NCI-H524 treated with DMSO at 0.1 percent for 48 hours (cell line): ENCODE results near the gene PRR7.
"Not testable (repeated sequence)": the region's sequence is repeated elsewhere in the genome, so short reads cannot be mapped to it uniquely, and the experiment has no call there.

ENCODE experiments used
- DNase-seq: peaks from one replicate; lab custom pipeline; 2025; lab: John Stamatoyannopoulos, UW

PRR7 gene

GRCh38 chr5:177446200-177447065 is at the start of gene PRR7:
TSS of gene PRR7 (plus strand) at chr5:177446814. CDS start at chr5:177455068, 8,254 bp downstream.
- no peak for DNase-seq

- DNase-seq, result no peak
These were observed 48.7 kb upstream of the PRR7 start for GRCh38 chr5:177397875-177398390.

GRCh38 chr5:177399997-177400868 is 46.4 kb upstream of the PRR7 start, which contains the start of gene PFN3:
TSS of gene PFN3 (minus strand) at chr5:177400661. CDS start at chr5:177400576, 85 bp downstream.
- DNase-seq, result no peak

- DNase-seq, result peak; percentile 35
These were observed 44.2 kb upstream of the PRR7 start for GRCh38 chr5:177402271-177403043.

- no peak for DNase-seq
These were observed 43.4 kb upstream of the PRR7 start for GRCh38 chr5:177403102-177403791.

- peak; percentile 25 for DNase-seq
These were observed 42.6 kb upstream of the PRR7 start for GRCh38 chr5:177403792-177404640.

GRCh38 chr5:177404641-177405179 is 41.9 kb upstream of the PRR7 start:
- peak; percentile 22 for DNase-seq

- DNase-seq, result no peak
These were observed 41.3 kb upstream of the PRR7 start for GRCh38 chr5:177405312-177405711.

GRCh38 chr5:177405805-177406204 is 40.8 kb upstream of the PRR7 start:
- no peak for DNase-seq

- DNase-seq, result no peak
These were observed 37.4 kb upstream of the PRR7 start, which contains the start of gene F12 for GRCh38 chr5:177409043-177409801. TSS of gene F12 (minus strand) at chr5:177409564. CDS start at chr5:177409527, 37 bp downstream.

- DNase-seq, result no peak
These were observed 36.0 kb upstream of the PRR7 start for GRCh38 chr5:177410575-177410974.

- DNase-seq, result no peak
These were observed 33.9 kb upstream of the PRR7 start for GRCh38 chr5:177412603-177413233.

- DNase-seq, result no peak
These were observed 32.1 kb upstream of the PRR7 start for GRCh38 chr5:177414481-177414880.

- not testable (repeated sequence) for DNase-seq
These were observed 29.5 kb upstream of the PRR7 start for GRCh38 chr5:177417081-177417480.

GRCh38 chr5:177419046-177419445 is 27.6 kb upstream of the PRR7 start:
- DNase-seq, result no peak

GRCh38 chr5:177420472-177420871 is 26.1 kb upstream of the PRR7 start:
- DNase-seq, result not testable (repeated sequence)

GRCh38 chr5:177421062-177421798 is 25.4 kb upstream of the PRR7 start:
- no peak for DNase-seq

GRCh38 chr5:177423671-177424070 is 22.9 kb upstream of the PRR7 start:
- DNase-seq, result no peak
